AG04449 (cell line): ENCODE measurements around the gene GMPPB.
"Not testable (repeated sequence)": the region's sequence is repeated elsewhere in the genome, so short reads cannot be mapped to it uniquely, and the experiment has no call there.

Experiments
- CTCF ChIA-PET: fragments of 350-600 bp; formaldehyde crosslinking; extraction: SDS; loops from one replicate; lab custom pipeline; 2021; ENCODE audit warnings: antibody characterized with exemption; lab: Yijun Ruan, JAX
- POLR2A ChIA-PET: fragments of 400-600, 350-600 bp; formaldehyde crosslinking; extraction: SDS; loops from one replicate; lab custom pipeline; 2020; ENCODE audit warnings: antibody characterized with exemption, inconsistent platforms; lab: Yijun Ruan, JAX
- DNase-seq: peaks from one replicate; pipeline ENCODE4 v3.0.0-alpha.2; 2010; ENCODE audit warnings: low read depth, low spot score
- H3K4me3 ChIP-seq: 2 replicates; pipeline ENCODE4 v1.5.1; 2011; ENCODE audit warnings: low read depth, mild to moderate bottlenecking, control low read depth, low read length
- CTCF ChIP-seq: IDR thresholded peaks from one replicate; pipeline ENCODE4 v1.5.1; 2011; ENCODE audit warnings: mild to moderate bottlenecking, moderate library complexity, low read length, control low read depth, inconsistent platforms; ENCODE audit not compliant: insufficient read depth; ENCODE audit errors: missing control alignments

GMPPB gene

GRCh38 chr3:49685846-49686245, 37.9 kb downstream of the GMPPB start:
- DNase-seq, H3K4me3 ChIP-seq, POLR2A ChIA-PET, CTCF ChIA-PET: not testable (repeated sequence)

DNA sequence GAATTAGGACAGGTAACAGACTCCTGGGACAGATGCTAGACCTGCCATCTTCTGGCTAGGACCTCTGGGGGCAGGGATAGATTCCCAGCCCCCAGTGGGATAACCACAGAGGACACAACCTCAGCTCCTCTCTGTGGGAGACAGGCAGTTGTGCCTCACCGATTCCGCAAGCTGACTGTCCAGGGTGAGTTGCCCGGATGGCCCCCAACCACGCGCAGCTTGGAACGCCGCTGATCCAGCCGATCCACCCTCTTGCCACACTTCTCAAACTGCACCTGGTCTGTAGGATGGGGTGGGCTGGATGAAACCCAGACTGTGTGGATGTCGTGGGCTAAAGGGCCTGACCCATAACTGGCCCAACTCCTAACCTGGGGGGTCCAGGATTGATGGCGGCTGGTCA, 38.6 kb downstream of the GMPPB start:
- DNase-seq, H3K4me3 ChIP-seq, POLR2A ChIA-PET, CTCF ChIA-PET: not testable (repeated sequence)

DNA sequence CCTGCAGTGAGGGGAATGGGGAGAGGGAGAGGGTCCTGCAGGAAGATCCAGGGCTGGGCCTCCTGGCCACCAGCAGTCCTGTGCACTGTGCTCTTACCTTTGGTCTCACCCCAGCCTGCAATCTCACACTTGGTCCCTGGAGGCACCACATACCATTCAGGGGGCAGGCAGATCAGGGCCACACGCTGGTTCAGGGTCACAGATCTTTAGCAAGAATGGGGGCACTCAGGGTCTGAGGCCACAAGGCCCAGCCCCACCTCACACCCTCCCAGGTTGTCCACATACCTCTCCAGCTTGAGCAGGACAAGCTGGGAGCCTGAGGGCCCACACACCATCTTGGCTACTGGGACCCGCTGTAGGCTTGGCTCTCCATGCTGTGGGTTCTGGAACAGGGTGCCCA, 39.3 kb downstream of the GMPPB start:
- DNase-seq, H3K4me3 ChIP-seq, CTCF ChIA-PET, POLR2A ChIA-PET: not testable (repeated sequence)

- POLR2A ChIA-PET: interaction anchor here (0.6 kb wide), 1 partner anchor 124 kb away, joined by 3 read pairs; no protein-coding TSS in a partner anchor
- no peak for TF ChIP-seq CTCF
- CTCF ChIA-PET: interaction anchor here (1.0 to 1.2 kb wide), 2 partner anchors 143 to 145 kb away, joined by 3 to 4 read pairs; no protein-coding TSS in a partner anchor
- DNase-seq: no peak
- no peak overlapping the region for H3K4me3 ChIP-seq
Measured at GRCh38 chr3:49683162-49683561, 40.6 kb downstream of the GMPPB start.

DNA sequence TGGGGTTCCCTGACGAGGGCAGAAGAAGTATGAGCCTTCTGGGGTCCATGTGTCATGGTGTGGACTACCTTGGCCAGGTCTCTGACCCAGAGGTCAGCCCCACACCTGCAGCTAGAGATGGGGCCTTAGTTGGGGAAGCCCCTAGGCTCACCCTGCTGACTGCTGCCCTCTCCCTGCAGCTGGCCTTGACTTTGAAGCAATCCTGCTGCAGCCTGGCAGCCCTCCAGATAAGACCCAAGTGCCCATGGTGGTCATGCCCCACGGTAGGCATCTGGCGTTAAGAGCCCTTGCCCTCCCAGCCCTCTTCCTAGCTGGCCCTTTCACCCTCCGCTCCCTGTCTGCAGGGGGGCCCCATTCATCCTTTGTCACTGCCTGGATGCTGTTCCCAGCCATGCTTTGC, 42.2 kb downstream of the GMPPB start:
- no peak for DNase-seq
- H3K4me3 ChIP-seq: no peak overlapping the region
- ChIA-PET CTCF (interaction anchor here (2.2 kb wide), 1 partner anchor 10 kb away, joined by 6 read pairs; no protein-coding TSS in a partner anchor), POLR2A (no interaction called here)
- no peak for TF ChIP-seq CTCF

GRCh38 chr3:49681232-49681522, 42.6 kb downstream of the GMPPB start:
- ChIA-PET CTCF (interaction anchor here (2.2 kb wide), 1 partner anchor 9 kb away, joined by 6 read pairs; no protein-coding TSS in a partner anchor), POLR2A (no interaction called here)
- no peak overlapping the region for H3K4me3 ChIP-seq
- no peak for TF ChIP-seq CTCF
- DNase-seq: no peak

DNA sequence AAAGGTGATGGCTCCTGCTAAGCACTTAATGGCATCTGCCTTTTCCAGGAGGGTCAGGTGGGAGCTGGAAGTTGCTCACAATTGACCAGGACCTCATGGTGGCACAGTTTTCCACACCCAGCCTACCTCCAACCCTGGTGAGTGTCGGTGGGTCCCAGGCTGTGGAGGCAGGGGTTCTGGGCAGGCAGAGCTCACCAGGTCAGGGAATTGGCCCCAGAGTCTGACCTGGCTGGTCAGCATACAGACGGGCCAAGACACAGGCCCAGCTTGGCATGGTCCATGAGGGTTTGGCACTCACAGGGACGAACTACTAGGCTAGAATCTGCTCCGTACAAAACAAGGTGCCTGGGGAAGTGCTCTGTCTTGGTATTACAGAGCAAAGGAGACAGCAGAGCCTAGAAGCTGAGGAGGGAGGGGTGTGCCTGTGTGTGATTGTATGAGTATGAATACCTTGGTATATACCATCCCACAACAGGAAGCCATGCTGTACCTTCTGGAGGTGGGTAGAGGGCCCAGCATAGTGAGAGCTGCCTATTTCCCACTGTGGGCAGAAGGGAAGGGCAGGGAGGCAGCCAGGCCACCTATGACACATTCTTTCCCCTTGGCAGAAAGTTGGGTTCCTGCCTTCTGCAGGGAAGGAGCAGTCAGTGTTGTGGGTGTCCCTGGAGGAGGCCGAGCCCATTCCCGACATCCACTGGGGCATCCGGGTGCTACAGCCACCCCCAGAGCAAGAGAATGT, 43.1 kb downstream of the GMPPB start:
- POLR2A ChIA-PET: no interaction called here

More for the DNA sequence above, 43.1 kb downstream of the GMPPB start:
- DNase-seq: no peak
- no peak for TF ChIP-seq CTCF
- H3K4me3 ChIP-seq: no peak overlapping the region
- CTCF ChIA-PET: interaction anchor here (2.2 to 4.4 kb wide), 2 partner anchors 9 to 141 kb away, joined by 6 to 31 read pairs; no protein-coding TSS in a partner anchor
